Measurements from ENCODE around the gene SRPRB.

Gene SRPRB, protein sequence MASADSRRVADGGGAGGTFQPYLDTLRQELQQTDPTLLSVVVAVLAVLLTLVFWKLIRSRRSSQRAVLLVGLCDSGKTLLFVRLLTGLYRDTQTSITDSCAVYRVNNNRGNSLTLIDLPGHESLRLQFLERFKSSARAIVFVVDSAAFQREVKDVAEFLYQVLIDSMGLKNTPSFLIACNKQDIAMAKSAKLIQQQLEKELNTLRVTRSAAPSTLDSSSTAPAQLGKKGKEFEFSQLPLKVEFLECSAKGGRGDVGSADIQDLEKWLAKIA

DNA sequence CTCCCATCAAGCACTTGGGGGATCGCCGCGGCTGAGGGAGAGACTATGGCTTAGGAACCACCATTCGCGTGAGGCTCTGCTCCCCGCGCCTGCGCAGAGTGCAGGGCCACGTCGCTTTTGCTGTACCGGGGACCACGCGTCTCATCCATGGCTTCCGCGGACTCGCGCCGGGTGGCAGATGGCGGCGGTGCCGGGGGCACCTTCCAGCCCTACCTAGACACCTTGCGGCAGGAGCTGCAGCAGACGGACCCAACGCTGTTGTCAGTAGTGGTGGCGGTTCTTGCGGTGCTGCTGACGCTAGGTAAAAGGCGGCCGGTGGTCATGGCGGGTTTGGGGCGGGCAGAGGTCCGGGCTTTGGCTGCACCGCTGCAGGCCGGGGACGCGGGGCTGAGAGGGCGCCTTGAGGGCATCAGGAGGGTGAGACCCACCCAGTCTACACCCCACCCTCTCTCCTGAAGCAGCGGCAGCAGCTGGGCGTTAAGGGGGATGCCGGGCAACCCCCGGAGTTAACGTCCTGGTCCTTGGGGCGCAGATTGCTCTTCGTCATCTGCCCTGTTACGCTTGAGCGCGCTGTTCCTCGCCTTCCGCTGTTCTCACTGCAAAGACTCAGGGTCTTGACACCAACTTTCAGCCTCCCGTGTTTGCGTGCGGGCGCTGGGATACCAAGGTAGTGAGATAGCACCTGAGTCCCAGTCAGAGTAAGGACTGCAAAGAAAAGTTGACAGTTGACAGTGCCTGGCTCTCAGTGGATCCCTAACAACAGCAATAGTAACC, at the start of gene SRPRB:
TSS of gene SRPRB (plus strand) at position 114 of the 774 bp plus-strand sequence. CDS start at position 148, 34 bp downstream.
- peak; percentile 97 for DNase-seq (ENCODE audit: low spot score)

DNA sequence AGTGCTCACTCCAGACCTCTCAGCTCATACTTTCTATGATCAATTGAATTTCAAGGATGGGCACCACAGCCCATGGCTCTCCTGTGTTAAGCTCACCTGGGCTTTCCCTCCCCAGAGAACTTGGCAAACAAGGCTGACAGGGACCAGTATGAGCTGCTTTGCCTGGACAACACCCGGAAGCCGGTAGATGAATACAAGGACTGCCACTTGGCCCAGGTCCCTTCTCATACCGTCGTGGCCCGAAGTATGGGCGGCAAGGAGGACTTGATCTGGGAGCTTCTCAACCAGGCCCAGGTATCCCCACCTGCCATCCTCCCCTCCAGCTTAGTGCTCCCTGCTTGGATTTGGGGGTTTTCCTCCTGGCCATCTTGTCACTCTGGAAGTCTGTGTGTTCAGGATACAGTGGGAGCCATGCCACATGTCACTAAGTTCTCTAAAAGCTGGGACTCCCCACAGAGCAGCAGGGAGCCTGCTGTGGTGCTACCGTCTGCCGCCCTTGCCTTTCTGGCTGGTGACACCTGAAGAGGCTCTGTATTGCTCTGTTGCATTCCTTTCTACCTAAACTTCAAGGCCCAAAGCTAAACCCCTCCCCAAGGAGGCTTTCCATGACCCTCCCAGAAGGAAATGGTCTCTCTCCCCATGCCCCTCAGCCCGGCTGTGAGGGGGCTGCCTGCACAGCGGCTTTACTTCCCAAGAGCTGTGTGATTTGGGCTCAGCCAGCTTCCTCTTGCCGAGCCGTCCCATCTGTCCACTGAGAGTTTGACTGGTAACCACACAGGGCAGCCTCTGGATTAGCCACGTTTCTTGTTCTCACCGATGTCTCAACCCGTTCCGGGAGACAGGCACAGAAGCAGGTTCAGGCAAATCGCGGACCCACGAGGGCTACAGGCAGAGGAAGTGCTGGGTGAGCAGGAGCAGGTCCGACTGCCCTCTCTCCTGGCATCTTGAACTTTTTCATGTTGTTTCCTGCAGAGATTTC, 48.6 kb upstream of the SRPRB start:
- DNase-seq (ENCODE audit: low spot score): no peak

DNA sequence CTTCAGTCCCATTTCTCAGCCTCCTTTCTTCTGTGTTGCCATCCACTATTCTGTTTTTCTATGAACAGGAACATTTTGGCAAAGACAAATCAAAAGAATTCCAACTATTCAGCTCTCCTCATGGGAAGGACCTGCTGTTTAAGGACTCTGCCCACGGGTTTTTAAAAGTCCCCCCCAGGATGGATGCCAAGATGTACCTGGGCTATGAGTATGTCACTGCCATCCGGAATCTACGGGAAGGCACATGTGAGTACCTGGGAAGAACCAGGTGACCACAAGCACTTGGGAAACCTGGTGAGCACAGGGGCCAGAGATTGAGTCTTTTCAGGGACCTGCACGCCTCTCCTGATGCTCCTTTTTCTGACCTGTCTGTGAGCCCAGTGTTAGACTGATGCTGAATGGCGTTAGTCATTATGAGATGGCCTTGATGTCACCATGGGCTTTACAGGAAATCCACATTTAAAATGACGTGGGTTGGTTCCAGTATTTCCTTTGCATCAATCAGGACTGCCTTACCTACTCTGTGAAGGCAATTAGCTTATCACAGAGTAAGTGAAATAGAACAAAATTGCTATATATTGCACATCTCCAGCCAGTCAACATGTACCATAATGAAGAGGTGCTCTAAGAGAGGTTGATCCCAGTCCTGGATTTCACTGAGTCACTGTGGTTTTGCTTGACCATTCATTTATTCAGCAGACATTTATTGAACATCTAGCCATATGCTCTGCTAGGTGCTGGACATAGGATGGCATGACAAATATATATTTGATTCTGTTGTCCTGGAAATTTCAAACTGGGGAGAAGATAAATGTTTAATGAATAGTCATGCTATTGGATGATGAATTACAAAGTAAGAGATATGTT, 47.7 kb upstream of the SRPRB start:
- DNase-seq (ENCODE audit: low spot score): no peak

DNA sequence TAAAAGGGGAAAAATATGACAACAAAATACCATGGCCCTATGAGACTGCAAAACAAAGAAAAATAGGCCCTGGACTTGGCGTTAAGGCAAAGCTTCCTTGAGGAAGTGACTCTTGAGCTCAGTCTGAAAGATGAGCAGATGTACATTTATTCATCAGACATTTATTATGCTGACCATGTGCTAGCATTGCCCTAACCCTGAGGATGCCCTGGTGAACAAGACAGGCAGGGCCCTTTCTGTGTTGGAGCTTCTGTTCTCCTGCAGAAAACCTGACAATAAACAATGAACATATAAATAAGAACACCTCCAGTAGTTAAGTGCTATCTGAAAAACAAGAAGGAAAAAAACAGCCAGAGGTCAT, 47.1 kb upstream of the SRPRB start:
- DNase-seq (ENCODE audit: low spot score): no peak

DNA sequence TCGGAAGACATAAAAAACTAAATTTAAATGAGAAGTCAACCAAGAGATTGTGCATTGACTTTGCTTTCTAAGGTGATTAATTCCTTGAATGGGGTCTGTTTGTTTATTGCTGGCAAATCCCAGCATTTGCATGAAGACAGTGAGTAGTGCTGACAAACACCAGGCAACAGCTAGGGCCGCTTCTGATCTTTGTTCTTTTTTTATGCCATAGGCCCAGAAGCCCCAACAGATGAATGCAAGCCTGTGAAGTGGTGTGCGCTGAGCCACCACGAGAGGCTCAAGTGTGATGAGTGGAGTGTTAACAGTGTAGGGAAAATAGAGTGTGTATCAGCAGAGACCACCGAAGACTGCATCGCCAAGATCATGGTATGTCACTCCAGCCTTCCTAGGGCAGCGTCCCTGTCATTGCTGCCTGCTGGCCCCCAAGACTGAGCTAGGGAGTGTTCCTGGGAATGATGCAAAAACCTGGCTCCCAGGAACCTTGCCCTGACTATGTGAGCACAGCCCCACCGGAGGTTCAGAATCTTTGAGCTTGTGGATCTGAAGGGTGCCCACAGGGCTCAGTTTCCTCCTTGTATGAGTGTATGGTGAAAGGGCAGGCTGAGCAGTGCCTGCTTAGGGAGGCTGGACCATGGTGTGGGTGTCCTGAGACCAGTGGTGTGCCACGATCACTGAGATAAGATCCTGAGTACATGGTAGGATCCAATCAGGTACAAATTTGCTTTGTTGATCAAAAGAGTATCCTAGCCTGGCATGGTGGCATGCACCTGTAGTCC, 46.5 kb upstream of the SRPRB start:
- no peak for DNase-seq (ENCODE audit: low spot score)

DNA sequence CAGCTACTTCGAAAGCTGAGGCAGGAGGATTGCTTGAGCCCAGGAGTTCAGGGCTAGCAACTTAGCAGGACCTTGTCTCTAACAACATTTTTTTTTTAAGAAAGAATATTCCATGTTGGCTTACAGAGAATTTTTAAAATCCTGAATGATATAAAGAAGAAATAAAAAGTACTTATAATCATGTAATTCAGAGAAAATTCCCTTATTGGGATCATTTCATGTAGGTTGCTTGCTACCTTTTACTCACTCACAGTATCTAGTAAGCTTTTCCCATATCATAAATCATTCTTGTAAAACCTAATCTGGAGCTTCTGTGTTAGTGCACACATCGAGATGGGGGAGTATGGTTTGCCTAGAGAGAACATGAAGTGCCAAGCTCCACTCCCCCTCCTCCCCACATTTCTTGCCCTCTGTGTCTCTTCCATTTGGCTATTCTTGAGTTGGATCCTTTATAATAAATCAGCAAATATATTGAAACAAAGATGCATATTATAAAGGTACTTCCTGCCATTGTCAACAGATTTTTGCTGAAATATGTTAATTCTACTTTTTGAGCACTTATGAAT, 45.8 kb upstream of the SRPRB start:
- DNase-seq (ENCODE audit: low spot score): no peak

DNA sequence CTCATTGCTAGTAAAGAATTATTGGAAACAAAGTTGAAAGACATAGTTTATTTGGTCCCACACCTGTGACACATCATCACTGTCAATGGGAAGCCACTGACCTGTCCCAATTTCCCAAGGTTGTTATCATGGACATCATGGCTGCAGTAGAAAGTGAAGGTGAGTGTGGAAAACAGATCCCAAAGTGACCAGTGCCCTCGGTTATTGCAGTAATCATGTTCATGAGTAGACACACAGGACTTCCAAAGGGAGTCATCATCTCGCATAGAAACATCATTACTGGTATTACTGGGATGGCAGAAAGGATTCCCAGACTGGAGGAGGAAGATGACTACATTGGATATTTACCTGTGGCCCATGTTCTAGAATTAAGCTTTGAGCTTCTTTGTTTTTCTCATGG, 44.7 kb upstream of the SRPRB start:
- DNase-seq (ENCODE audit: low spot score): no peak

DNA sequence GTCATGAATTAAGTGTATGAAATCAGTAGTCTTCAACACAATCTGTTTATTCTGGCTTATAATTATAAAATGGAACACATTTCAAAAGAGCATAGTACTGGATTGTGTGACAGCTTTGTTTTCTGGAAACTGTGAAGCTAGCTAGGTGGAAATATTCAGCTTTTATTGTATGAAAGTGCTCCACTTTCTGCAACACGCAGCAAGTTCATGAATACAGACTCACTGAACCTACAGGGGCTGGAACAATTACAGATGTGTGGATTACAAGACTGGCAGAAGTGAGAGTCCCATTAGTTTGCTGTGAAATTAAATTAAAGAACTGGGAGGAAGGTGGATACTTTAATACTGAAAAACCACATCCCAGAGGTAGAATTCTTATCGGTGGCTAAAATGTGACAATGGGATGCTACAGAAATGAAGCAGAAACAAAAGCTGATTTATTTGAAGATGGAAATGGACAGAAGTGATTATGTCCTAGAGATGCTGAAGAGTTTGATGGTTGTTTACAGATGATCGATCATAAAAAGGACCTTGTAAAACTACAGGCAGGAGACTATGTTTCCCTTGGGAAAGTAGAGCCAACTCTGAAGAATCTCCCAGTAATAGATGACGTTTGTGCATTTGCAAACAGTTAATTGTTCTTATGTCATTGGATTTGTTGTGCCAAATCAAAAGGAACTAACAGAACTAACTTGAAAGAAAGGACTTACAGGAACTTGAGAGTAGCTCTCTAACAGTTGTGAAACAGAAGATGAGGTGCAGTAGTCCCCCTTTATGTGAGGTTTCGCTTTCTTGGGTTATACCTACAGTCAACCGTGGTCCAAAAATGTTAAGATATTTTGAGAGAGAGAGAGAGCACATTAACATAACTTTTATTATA, 43.8 kb upstream of the SRPRB start:
- no peak for DNase-seq (ENCODE audit: low spot score)

DNA sequence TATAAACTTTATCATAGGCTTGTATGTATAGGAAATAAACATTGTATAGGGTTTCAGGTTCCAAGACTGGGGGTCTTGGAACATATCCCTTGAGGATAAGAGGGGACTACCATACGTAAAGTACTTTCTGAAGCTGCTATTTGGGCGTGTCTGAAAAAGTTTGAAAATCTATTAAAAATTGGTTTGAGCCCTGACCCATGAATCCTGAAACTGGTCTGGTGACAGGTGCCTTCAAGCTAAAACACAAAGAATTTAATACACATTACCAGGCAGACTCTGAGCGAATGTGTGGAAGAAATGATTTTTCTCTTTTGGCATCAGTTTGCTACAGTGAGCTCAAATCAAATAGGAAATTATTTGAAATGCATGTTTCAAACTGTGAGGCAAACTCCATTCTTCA, 43.1 kb upstream of the SRPRB start:
- DNase-seq (ENCODE audit: low spot score): no peak

DNA sequence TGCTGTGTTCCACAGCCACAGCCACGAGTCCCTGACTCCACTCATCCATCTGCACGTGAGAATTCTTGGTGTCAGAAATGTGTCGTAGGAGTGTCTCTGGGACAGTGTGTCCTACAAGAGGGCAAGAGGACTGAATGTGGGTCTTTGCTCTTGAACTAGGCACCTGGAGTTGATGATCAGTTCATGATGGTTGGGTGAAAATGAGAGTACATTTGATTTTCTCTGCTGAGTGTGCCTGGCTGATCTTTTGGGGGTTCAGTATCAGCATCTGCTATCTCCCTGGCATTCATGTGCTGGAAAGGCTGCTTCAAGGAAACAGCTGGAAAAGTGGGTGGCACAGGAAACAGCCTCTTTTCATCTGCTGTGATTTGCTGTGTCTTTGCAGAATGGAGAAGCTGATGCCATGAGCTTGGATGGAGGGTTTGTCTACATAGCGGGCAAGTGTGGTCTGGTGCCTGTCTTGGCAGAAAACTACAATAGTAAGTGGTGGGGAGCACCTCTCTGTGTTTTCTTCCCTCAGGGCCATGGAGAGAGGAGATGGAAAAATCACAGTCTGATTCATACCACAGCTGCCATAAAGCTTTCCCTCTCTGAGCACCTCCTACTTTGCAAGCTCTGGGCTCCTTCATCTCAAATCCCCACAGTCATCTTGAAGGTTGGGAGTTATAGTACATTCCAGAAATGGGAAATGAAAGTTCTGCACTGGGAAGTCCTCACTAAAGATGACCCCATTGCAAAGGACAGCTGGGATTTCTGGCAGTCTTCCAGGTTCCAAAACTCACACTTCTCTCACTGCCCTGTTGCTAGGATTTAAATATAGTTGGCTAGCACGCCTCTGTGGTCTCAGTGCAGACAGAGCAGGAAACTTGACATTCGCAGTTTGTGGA, 41.6 kb upstream of the SRPRB start:
- no peak for DNase-seq (ENCODE audit: low spot score)

DNA sequence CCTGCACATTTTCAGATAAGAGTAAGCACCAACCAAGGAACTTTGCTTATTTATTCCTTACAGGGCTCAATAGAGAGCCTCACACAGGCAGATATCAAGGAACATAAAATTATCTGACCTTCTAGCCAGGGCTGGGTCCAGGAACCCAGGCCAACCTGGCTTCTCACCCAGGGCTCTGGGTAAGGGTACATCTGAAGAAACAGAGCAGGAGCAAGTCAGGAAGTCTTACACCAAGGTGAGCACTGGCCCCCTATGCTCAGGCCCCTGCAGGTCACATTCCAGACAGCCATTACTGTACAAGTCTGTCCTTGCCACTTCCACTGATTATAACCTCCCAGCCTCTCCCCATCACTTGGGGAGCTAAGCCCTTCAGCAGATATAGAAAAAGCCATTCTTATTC, 40.4 kb upstream of the SRPRB start:
- DNase-seq (ENCODE audit: low spot score): no peak

DNA sequence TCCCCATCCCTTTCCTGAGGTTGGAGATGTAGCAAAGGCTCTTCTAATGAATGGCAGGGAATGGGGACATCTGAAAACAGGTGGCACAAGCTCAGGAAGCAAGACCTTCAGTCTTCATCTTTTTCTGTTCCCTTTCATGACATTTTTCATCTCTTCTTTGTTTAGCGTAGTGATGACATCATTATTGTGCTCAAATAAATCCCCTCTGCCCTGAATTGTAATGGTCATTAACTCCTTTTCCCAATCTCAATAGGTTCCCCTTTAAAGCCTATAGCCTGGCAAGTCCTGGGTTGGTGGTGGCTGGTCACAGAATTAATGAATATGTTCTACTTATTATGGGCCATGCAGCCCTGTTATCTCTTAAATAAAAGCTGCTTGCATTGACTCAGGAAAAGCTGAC, 38.0 kb upstream of the SRPRB start:
- no peak for DNase-seq (ENCODE audit: low spot score)

DNA sequence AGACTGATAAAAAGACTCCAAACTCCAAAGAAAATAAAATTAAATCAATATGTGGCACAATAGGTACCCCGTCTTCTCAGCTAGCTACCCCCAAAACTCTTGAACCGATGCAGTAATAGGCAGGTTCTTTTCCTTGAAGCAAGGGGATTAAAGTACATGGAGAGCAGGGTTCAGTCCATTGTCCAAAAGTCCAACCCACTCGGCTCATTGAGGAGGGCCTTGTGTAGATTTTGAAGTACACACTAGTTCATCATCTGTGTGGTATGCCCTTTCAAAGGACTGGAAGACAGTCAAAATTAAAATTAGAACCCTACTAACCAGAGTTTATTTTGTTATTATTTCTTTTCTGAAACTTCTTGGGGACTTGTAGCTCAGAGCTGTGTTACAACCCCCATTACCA, 36.1 kb upstream of the SRPRB start:
- DNase-seq (ENCODE audit: low spot score): no peak

DNA sequence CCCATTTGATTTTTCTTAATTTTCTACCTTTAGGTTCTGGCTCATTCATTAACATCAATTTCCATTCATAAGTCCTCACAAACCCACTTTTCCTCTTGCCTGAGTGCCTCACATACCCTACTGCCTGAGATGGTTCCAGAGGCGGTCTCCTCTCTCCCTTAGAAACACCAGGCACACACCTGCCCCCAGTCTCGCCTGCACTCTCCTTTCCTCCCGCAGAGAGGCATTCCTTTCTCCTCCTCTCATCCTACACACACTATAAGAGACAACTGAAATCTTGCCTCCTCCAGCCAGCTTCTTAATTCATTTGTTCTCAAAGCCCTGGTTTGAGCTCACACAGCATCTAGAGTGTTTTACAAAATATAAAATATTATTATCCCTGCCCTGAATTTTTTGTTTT, 31.9 kb upstream of the SRPRB start:
- DNase-seq (ENCODE audit: low spot score): no peak

DNA sequence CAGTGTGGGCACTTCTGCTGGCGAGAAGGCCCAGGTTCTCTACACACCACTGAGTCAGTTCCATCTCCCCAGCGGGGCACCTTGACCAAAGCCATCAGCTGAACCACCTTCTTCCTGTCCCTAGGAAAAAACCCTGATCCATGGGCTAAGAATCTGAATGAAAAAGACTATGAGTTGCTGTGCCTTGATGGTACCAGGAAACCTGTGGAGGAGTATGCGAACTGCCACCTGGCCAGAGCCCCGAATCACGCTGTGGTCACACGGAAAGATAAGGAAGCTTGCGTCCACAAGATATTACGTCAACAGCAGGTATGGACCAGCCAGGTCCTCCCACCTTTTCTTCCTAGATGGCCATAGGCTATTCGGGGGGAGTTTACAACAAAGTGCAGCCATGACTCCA, 30.3 kb upstream of the SRPRB start:
- no peak for DNase-seq (ENCODE audit: low spot score)

DNA sequence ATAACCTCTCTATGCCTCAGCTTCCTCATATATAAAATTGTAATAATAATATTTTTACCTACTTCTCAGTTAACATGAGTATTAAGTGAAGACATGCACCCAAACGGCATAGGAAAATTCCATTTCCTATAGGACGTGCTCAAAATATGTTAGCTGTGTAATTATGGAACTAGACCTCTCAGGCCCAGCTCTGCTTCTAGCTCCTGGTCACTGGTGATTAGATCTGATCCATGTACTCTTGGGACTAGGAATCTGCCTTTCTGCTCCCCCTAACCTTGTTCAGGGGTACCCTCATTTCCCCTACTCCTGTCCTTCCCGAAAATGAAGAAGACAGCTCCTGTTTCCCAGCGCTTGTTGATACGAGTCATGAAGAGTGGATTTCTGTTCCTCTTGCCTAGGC, 29.8 kb upstream of the SRPRB start:
- DNase-seq (ENCODE audit: low spot score): no peak

DNA sequence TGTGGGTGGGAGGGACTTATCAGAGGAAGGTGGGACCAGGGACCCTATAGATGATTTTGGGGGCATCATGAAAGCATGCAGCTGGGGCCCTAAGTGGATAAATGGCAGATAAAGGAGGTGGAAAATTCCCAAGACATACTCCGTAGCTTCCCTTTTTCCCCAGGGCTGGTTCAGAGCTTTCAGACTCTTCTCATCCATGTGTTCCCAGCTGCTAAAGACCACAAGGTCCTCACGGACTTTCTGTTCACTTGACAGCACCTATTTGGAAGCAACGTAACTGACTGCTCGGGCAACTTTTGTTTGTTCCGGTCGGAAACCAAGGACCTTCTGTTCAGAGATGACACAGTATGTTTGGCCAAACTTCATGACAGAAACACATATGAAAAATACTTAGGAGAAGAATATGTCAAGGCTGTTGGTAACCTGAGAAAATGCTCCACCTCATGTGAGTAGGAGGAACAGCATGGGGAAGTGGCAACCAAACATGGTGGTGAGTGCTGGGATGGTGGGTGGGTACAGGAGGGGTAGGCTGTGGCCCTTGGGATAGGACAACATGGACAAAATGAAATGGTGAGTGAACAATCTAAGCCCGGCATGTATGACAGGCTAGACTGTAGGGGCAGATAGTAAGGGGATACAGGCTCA, 28.7 kb upstream of the SRPRB start:
- no peak for DNase-seq (ENCODE audit: low spot score)
